ENCODE results near the gene TMEM109.

GRCh38 chr11:60878245-60879101 is 35.5 kb upstream of the TMEM109 start:
- TF ChIP-seq FOXK2 (IDR thresholded peaks at IDR 0.05) (no peak), SP1 (IDR thresholded peaks at IDR 0.05) (no peak), CTBP1 (IDR thresholded peaks at IDR 0.05; ENCODE audit: borderline replicate concordance) (no peak), ELF4 (IDR thresholded peaks at IDR 0.05) (no peak), NFRKB (IDR thresholded peaks at IDR 0.05) (no peak), BHLHE40 (IDR thresholded peaks at IDR 0.05; ENCODE audit: borderline replicate concordance) (no peak), PKNOX1 (IDR thresholded peaks at IDR 0.05) (no peak), FOXM1 (IDR thresholded peaks at IDR 0.05; ENCODE audit: borderline replicate concordance) (no peak), FOXA1 (IDR thresholded peaks at IDR 0.05) (no peak), TARDBP (IDR thresholded peaks at IDR 0.05) (no peak), ARNT (IDR thresholded peaks at IDR 0.05) (no peak), SUZ12 (IDR thresholded peaks at IDR 0.05) (no peak)

Data from HEK293T (cell line).